ENCODE data around the gene BST2.
"Not testable (repeated sequence)": the region's sequence is repeated elsewhere in the genome, so short reads cannot be mapped to it uniquely, and the experiment has no call there.

- not testable (repeated sequence) for TF ChIP-seq EZH2 (IDR thresholded peaks at IDR 0.05); POLR2AphosphoS5 (IDR thresholded peaks at IDR 0.05; ENCODE audit: borderline replicate concordance, low read depth, low read length)
These were observed 41.4 kb downstream of the BST2 start for GRCh38 chr19:17363852-17364605.
